ENCODE data around the gene CPM. TPM values are rescaled to one million over a fixed set of nuclear protein-coding genes. Genes with fewer than 3 reads are reported as not detected.

CPM gene
- total RNA-seq = 1 to 10 TPM; 3.0 to 5.8 TPM

- ATAC-seq (peak; percentile 99), DNase-seq (peak; percentile 71)
- ChIA-PET POLR2A (interaction anchor here (0.6 to 1.5 kb wide), 2 partner anchors 13 to 50 kb away, joined by 3 to 4 read pairs; no protein-coding TSS in a partner anchor), CTCF (no interaction called here)
- peaks cover 34% of the 10 kb centered on the region for H3K27me3 Mint-ChIP-seq
- H3K4me1 Mint-ChIP-seq (ENCODE audit: low read depth) = peaks cover 22% of the 10 kb centered on the region
- H3K36me3 Mint-ChIP-seq (ENCODE audit: low read depth) = peaks cover 3% of the 10 kb centered on the region
- H3K4me3 Mint-ChIP-seq = peak within 1 kb of the TSS; percentile 68
- intact Hi-C loops (cut with micrococcal nuclease) = no loop called here
- TF ChIP-seq CTCF (IDR thresholded peaks at IDR 0.05) = no peak
- no peak within 1 kb of the TSS for H3K27ac Mint-ChIP-seq
- peaks cover 5% of the 10 kb centered on the region for H3K9me3 Mint-ChIP-seq
These were observed at the start of gene CPM for GRCh38 chr12:68932961-68933893. CPM (minus strand) TSS chr12:68933171; CDS start chr12:68932837, 334 bp downstream.

DNA sequence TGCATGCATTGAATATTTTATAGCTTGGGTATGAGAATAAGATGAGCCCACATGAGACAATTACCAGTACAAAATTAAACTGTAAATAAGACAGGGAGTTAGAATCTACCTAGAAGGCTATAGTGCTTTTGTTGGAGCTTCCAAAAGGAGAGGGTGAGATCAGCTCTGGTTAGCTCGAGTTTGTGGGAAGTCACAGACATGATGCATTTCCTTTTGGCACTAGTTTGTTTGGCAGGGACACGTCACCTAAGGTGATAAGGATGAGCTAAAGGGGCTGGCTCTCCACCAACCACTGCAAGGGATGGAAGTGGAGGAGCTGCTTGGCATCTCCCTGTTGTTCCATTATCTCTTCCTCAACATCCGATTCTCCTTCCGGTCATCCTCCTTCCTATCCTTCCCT lies 48.5 kb upstream of the CPM start:
- DNase-seq = no peak
- peaks cover 3% of the 10 kb centered on the region for H3K4me1 Mint-ChIP-seq (ENCODE audit: low read depth)
- H3K27me3 Mint-ChIP-seq = peaks cover 3% of the 10 kb centered on the region
- H3K9me3 Mint-ChIP-seq = peaks cover 7% of the 10 kb centered on the region
- TF ChIP-seq CTCF (IDR thresholded peaks at IDR 0.05) = no peak
- no peak overlapping the region for H3K27ac Mint-ChIP-seq
- ChIA-PET CTCF (interaction anchor here (0.9 kb wide), 1 partner anchor 176 kb away, joined by 3 read pairs; no protein-coding TSS in a partner anchor), POLR2A (no interaction called here)
- ATAC-seq = no peak
- no peak overlapping the region for H3K4me3 Mint-ChIP-seq
- intact Hi-C loops (cut with micrococcal nuclease) = no loop called here
- H3K36me3 Mint-ChIP-seq (ENCODE audit: low read depth) = peaks cover 3% of the 10 kb centered on the region

DNA sequence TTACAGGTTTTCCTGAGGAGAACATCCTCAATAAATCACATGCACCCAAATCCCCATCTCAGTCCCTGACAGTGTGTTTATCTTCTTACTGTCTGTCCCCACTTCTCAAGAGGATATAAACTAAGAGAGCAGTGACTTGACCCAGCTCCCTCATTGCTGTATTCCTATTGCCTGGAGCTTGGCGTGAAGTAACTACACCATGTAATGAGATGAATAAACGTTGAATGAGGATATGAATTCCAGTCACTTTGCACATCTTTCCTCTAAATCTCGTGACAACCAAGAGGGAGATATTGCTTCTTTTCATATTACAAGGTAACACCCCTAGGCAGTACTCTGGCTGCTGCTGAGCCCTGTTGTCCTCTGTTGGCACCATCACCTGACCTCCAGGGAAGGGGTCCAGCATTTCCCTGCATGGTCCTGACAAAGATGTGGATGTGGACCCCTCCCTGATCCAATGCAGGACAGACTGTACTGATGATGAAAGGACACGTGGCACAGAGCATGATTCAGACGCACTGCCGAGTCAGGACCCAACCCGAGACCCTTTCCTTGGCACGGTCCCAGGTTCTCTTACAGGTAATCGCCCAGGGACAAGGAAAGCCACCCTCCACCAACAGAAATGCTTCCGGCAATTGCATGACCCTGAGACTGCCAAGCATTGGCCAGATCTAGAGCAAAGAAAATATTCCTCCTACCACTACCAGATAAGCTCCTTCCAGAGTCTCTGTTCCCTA lies 47.7 kb upstream of the CPM start:
- H3K36me3 Mint-ChIP-seq (ENCODE audit: low read depth) = peaks cover 3% of the 10 kb centered on the region
- no peak for DNase-seq
- H3K27me3 Mint-ChIP-seq = peaks cover 3% of the 10 kb centered on the region
- H3K4me1 Mint-ChIP-seq (ENCODE audit: low read depth) = peaks cover 3% of the 10 kb centered on the region
- TF ChIP-seq CTCF (IDR thresholded peaks at IDR 0.05) = no peak
- no peak overlapping the region for H3K4me3 Mint-ChIP-seq
- ChIA-PET POLR2A (no interaction called here), CTCF (no interaction called here)
- intact Hi-C loops (cut with micrococcal nuclease) = no loop called here
- ATAC-seq = no peak
- H3K9me3 Mint-ChIP-seq = peaks cover 7% of the 10 kb centered on the region
- no peak overlapping the region for H3K27ac Mint-ChIP-seq

- POLR2A ChIA-PET = no interaction called here
- Mint-ChIP-seq H3K27ac (no peak overlapping the region), H3K27me3 (peaks cover 3% of the 10 kb centered on the region), H3K4me1 (ENCODE audit: low read depth) (peaks cover 3% of the 10 kb centered on the region), H3K4me3 (no peak overlapping the region), H3K9me3 (peaks cover 7% of the 10 kb centered on the region), H3K36me3 (ENCODE audit: low read depth) (peaks cover 3% of the 10 kb centered on the region)
- CTCF ChIA-PET = no interaction called here
- no peak for DNase-seq
- intact Hi-C loops (cut with micrococcal nuclease) = no loop called here
- no peak for TF ChIP-seq CTCF (IDR thresholded peaks at IDR 0.05)
- no peak for ATAC-seq
These were observed 45.7 kb upstream of the CPM start for GRCh38 chr12:68978678-68979077.

All from activated CD8-positive, alpha-beta T cell treated with anti-CD3 and anti-CD28 coated beads for 36 hours (primary cell).